Left lobe of liver (tissue), 1 donor: Measurements from ENCODE around the gene APOBEC3A. TPM values are rescaled to one million over a fixed set of nuclear protein-coding genes. Genes with fewer than 3 reads are reported as not detected.

ENCODE experiments used
- total RNA-seq: library from RNA; stranded (reverse); gene quantifications from one replicate; pipeline ENCODE4 v1.2.1, GENCODE V29; 2021
- donor health status: DM: no; HTN: yes; CAD: no.

The APOBEC3A gene
- total RNA-seq, 1 donor from 2014 or later = 0.98 TPM

Other genes with a start within 250 kb of the APOBEC3A start
- 183 TPM for gene SUN2, start 201.6 kb upstream of the APOBEC3A start, total RNA-seq
- 3.3 TPM for gene DNAL4, start 163.5 kb upstream of the APOBEC3A start, total RNA-seq
- gene NPTXR, start 113.6 kb upstream of the APOBEC3A start, total RNA-seq = 0.45 TPM
- gene CBX6, start 85.4 kb upstream of the APOBEC3A start, total RNA-seq = 16.0 TPM
- gene APOBEC3B, start 24.7 kb downstream of the APOBEC3A start, total RNA-seq = 0.93 TPM
- gene APOBEC3C, start 56.6 kb downstream of the APOBEC3A start, total RNA-seq = 2.5 TPM
- 0.83 TPM for gene APOBEC3D, start 63.5 kb downstream of the APOBEC3A start, total RNA-seq
- gene APOBEC3F, start 83.3 kb downstream of the APOBEC3A start, total RNA-seq = 3.1 TPM
- 1.3 TPM for gene APOBEC3G, start 119.7 kb downstream of the APOBEC3A start, total RNA-seq
- not detected for gene APOBEC3H, start 139.6 kb downstream of the APOBEC3A start, total RNA-seq
- 15.7 TPM for gene CBX7, start 195.1 kb downstream of the APOBEC3A start, total RNA-seq